ENCODE measurements around the gene ATP9A.

ATP9A gene

DNA sequence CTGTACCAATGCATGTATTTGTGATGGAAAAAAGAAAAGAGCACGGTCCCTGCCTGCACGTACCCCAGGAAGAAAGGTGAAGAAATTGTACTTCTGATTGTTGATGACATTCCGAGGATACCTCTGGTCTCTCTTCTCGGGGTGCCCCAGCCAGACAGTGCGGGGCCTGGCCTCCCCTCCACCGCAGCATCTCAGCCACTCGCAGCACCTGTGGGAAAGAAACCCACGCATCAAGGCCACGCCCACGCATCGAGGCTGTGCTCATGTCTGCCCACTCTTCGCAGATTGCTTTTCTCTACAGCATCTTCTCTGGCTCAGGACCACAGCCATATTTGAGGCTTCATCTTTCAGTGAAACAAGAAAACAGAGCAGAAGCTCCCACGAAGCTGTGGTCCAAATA is 38.4 kb downstream of the ATP9A start:
- H3K14ac ChIP-seq (ENCODE audit: low read length), result no peak overlapping the region
- H3K23ac ChIP-seq (ENCODE audit: low read depth, low read length, poor library complexity), result no peak overlapping the region
- H3K27ac ChIP-seq (replicated peaks; ENCODE audit: low read length), result no peak overlapping the region
- peaks cover 0 to 2% of the 10 kb centered on the region in 2 donors for H3K9me3 ChIP-seq (replicated peaks in 1 of 2; ENCODE audit: control insufficient read depth in 2 of 2, insufficient read depth in 1 of 2, low read depth in 1 of 2, low read length in 2 of 2)
- DNase-seq (ENCODE audit: low spot score), result no peak
- H2BK120ac ChIP-seq (ENCODE audit: low read depth, low read length), result no peak overlapping the region
- no peak overlapping the region for H4K91ac ChIP-seq (ENCODE audit: low read depth, low read length, poor library complexity)
- no peak overlapping the region for H2AK5ac ChIP-seq (ENCODE audit: low read depth, low read length)
- H3K18ac ChIP-seq (ENCODE audit: low read length), result no peak overlapping the region
- no CpG with 5 or more reads among the region's 13 CpGs for WGBS, 2 donors (ENCODE audit: extremely low coverage in 2 of 2, insufficient read length in 2 of 2, insufficient replicate concordance in 1 of 2)
- H2BK15ac ChIP-seq (ENCODE audit: low read length), result no peak overlapping the region
- H2BK12ac ChIP-seq (ENCODE audit: low read length), result no peak overlapping the region
- H3K36me3 ChIP-seq (replicated peaks in 1 of 2; ENCODE audit: control insufficient read depth in 2 of 2, insufficient read depth in 2 of 2, low read length in 2 of 2), result peaks cover 0 to 12% of the 10 kb centered on the region in 2 donors
- H3K9ac ChIP-seq (ENCODE audit: low read depth, low read length, poor library complexity), result peak overlapping the region; percentile 1
- no peak overlapping the region for H2BK5ac ChIP-seq (ENCODE audit: low read length)
- no peaks in the 10 kb centered on the region for H3K27me3 ChIP-seq (ENCODE audit: control insufficient read depth in 3 of 3, insufficient read depth in 3 of 3, low read depth in 1 of 3, low read length in 3 of 3)
- H3K4me2 ChIP-seq (ENCODE audit: insufficient read depth, low read length, poor library complexity, severe bottlenecking), result no peak overlapping the region
- no peak overlapping the region for H3K4me3 ChIP-seq (ENCODE audit: low read length in 2 of 2)
- H3K79me1 ChIP-seq (ENCODE audit: low read depth, low read length), result no peaks in the 10 kb centered on the region
- H3K4ac ChIP-seq (ENCODE audit: low read length), result no peak overlapping the region
- peaks cover 4 to 7% of the 10 kb centered on the region in 2 donors for H3K4me1 ChIP-seq (ENCODE audit: control insufficient read depth in 2 of 2, insufficient read depth in 1 of 2, low read depth in 1 of 2, low read length in 2 of 2)
- no peak overlapping the region for H4K8ac ChIP-seq (ENCODE audit: low read depth, low read length)
- no peak overlapping the region for H2AFZ ChIP-seq (ENCODE audit: low read length)

DNA sequence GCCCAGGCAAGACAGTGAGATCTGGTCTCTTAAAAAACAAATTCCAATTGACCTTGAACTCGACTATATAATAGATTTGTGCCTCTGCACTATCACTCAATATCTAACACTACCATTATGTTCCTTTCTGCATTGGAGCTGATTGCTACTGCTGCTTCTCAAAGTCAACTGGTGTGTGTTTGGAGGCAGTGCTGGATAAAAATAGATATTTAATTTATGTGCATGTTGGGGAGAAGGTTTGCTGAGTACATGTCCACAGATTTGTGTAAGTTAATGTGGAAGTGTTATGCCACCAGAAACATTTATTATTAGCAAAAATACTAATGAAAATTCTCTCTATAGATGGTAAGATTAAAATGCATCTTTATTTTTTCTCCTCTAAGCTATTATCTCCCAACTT is 39.5 kb downstream of the ATP9A start:
- Histone ChIP-seq H2BK120ac (ENCODE audit: low read depth, low read length) (no peak overlapping the region), H3K18ac (ENCODE audit: low read length) (no peak overlapping the region), H3K27me3 (ENCODE audit: control insufficient read depth in 3 of 3, insufficient read depth in 3 of 3, low read depth in 1 of 3, low read length in 3 of 3) (no peaks in the 10 kb centered on the region), H3K4me1 (ENCODE audit: control insufficient read depth in 2 of 2, insufficient read depth in 1 of 2, low read depth in 1 of 2, low read length in 2 of 2) (peaks cover 4 to 7% of the 10 kb centered on the region in 2 donors), H2BK15ac (ENCODE audit: low read length) (no peak overlapping the region), H2BK12ac (ENCODE audit: low read length) (no peak overlapping the region), H3K4me3 (ENCODE audit: low read length in 2 of 2) (no peak overlapping the region), H3K4ac (ENCODE audit: low read length) (no peak overlapping the region), H3K14ac (ENCODE audit: low read length) (no peak overlapping the region), H2AK5ac (ENCODE audit: low read depth, low read length) (no peak overlapping the region), H3K27ac (replicated peaks; ENCODE audit: low read length) (no peak overlapping the region), H2BK5ac (ENCODE audit: low read length) (no peak overlapping the region), H3K23ac (ENCODE audit: low read depth, low read length, poor library complexity) (no peak overlapping the region), H3K9ac (ENCODE audit: low read depth, low read length, poor library complexity) (no peak overlapping the region), H4K91ac (ENCODE audit: low read depth, low read length, poor library complexity) (no peak overlapping the region), H4K8ac (ENCODE audit: low read depth, low read length) (no peak overlapping the region), H3K79me1 (ENCODE audit: low read depth, low read length) (no peaks in the 10 kb centered on the region), H2AFZ (ENCODE audit: low read length) (no peak overlapping the region), H3K36me3 (replicated peaks in 1 of 2; ENCODE audit: control insufficient read depth in 2 of 2, insufficient read depth in 2 of 2, low read length in 2 of 2) (peaks cover 0 to 18% of the 10 kb centered on the region in 2 donors), H3K4me2 (ENCODE audit: insufficient read depth, low read length, poor library complexity, severe bottlenecking) (no peak overlapping the region), H3K9me3 (replicated peaks in 1 of 2; ENCODE audit: control insufficient read depth in 2 of 2, insufficient read depth in 1 of 2, low read depth in 1 of 2, low read length in 2 of 2) (peaks cover 0 to 2% of the 10 kb centered on the region in 2 donors)
- DNase-seq (ENCODE audit: low spot score), result no peak
- no CpG with 5 or more reads among the region's 1 CpG for WGBS, 2 donors (ENCODE audit: extremely low coverage in 2 of 2, insufficient read length in 2 of 2, insufficient replicate concordance in 1 of 2)

DNA sequence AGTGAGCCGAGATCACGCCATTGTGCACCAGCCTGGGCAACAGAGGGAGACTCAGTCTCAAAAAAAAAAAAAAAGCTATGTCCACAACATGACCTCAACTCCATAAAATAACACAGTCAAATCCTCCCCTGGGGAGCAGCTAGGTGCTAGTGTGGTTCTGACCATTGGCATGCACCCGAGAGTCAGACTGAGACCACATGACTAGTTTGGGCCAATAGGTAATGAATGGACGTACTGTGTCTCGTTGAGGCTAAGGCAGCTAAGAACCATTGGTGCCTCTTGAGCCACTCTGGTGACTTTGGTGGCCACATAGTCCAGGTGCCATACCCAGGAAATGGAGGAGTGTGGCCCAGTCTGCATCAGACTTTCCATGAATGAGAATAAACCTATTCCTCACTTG is 40.3 kb downstream of the ATP9A start:
- H2AK5ac ChIP-seq (ENCODE audit: low read depth, low read length), result no peak overlapping the region
- no peak overlapping the region for H3K14ac ChIP-seq (ENCODE audit: low read length)
- no peak overlapping the region for H4K8ac ChIP-seq (ENCODE audit: low read depth, low read length)
- H4K91ac ChIP-seq (ENCODE audit: low read depth, low read length, poor library complexity), result no peak overlapping the region
- H3K27me3 ChIP-seq (ENCODE audit: control insufficient read depth in 3 of 3, insufficient read depth in 3 of 3, low read depth in 1 of 3, low read length in 3 of 3), result no peaks in the 10 kb centered on the region
- H2BK12ac ChIP-seq (ENCODE audit: low read length), result no peak overlapping the region
- H3K4me3 ChIP-seq (ENCODE audit: low read length in 2 of 2), result no peak overlapping the region
- peaks cover 0 to 2% of the 10 kb centered on the region in 2 donors for H3K9me3 ChIP-seq (replicated peaks in 1 of 2; ENCODE audit: control insufficient read depth in 2 of 2, insufficient read depth in 1 of 2, low read depth in 1 of 2, low read length in 2 of 2)
- no peak overlapping the region for H3K18ac ChIP-seq (ENCODE audit: low read length)
- H3K4me2 ChIP-seq (ENCODE audit: insufficient read depth, low read length, poor library complexity, severe bottlenecking), result no peak overlapping the region
- no CpG with 5 or more reads among the region's 5 CpGs for WGBS, 2 donors (ENCODE audit: extremely low coverage in 2 of 2, insufficient read length in 2 of 2, insufficient replicate concordance in 1 of 2)
- H3K4ac ChIP-seq (ENCODE audit: low read length), result no peak overlapping the region
- no peak overlapping the region for H3K27ac ChIP-seq (replicated peaks; ENCODE audit: low read length)
- H2BK5ac ChIP-seq (ENCODE audit: low read length), result no peak overlapping the region
- no peak overlapping the region for H2BK120ac ChIP-seq (ENCODE audit: low read depth, low read length)
- H2AFZ ChIP-seq (ENCODE audit: low read length), result no peak overlapping the region
- H3K9ac ChIP-seq (ENCODE audit: low read depth, low read length, poor library complexity), result no peak overlapping the region
- H3K4me1 ChIP-seq (ENCODE audit: control insufficient read depth in 2 of 2, insufficient read depth in 1 of 2, low read depth in 1 of 2, low read length in 2 of 2), result peaks cover 4 to 7% of the 10 kb centered on the region in 2 donors
- DNase-seq (ENCODE audit: low spot score), result no peak
- peaks cover 0 to 18% of the 10 kb centered on the region in 2 donors for H3K36me3 ChIP-seq (replicated peaks in 1 of 2; ENCODE audit: control insufficient read depth in 2 of 2, insufficient read depth in 2 of 2, low read length in 2 of 2)
- no peak overlapping the region for H2BK15ac ChIP-seq (ENCODE audit: low read length)
- no peaks in the 10 kb centered on the region for H3K79me1 ChIP-seq (ENCODE audit: low read depth, low read length)
- no peak overlapping the region for H3K23ac ChIP-seq (ENCODE audit: low read depth, low read length, poor library complexity)

DNA sequence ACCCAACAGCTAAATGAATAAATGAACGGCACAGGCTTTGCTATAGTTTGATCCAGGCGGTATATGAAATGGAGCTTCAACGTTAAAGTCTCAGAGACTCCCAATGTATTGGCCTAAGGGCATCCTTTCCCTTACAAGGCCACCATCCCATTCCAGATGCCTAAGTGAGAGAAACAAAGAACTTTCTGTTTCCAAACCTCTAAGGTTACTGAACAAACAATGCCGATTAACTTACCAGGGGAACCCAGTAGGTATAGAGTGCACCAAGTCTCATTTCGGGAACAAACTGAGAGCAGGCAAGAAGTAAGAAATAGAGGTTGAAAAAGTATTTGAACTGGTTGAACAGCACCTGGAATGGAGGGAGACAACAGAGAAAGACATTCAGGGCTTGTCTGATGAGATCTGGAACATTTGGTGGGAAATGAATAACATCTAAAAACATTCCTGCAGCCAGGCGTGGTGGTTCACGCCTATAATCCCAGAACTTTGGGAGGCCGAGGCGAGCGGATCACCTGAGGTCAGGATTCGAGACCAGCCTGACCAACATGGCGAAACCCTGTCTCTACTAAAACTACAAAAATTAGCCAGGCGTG is 42.5 kb downstream of the ATP9A start:
- Histone ChIP-seq H3K4ac (ENCODE audit: low read length) (no peak overlapping the region), H3K4me1 (ENCODE audit: control insufficient read depth in 2 of 2, insufficient read depth in 1 of 2, low read depth in 1 of 2, low read length in 2 of 2) (peaks cover 0 to 2% of the 10 kb centered on the region in 2 donors), H2BK15ac (ENCODE audit: low read length) (no peak overlapping the region), H3K27me3 (ENCODE audit: control insufficient read depth in 3 of 3, insufficient read depth in 3 of 3, low read depth in 1 of 3, low read length in 3 of 3) (no peaks in the 10 kb centered on the region), H2BK5ac (ENCODE audit: low read length) (no peak overlapping the region), H3K9me3 (replicated peaks in 1 of 2; ENCODE audit: control insufficient read depth in 2 of 2, insufficient read depth in 1 of 2, low read depth in 1 of 2, low read length in 2 of 2) (no peaks in the 10 kb centered on the region), H3K27ac (replicated peaks; ENCODE audit: low read length) (no peak overlapping the region), H3K14ac (ENCODE audit: low read length) (no peak overlapping the region), H3K36me3 (replicated peaks in 1 of 2; ENCODE audit: control insufficient read depth in 2 of 2, insufficient read depth in 2 of 2, low read length in 2 of 2) (peaks cover 0 to 20% of the 10 kb centered on the region in 2 donors), H3K23ac (ENCODE audit: low read depth, low read length, poor library complexity) (no peak overlapping the region), H3K4me2 (ENCODE audit: insufficient read depth, low read length, poor library complexity, severe bottlenecking) (no peak overlapping the region), H2AFZ (ENCODE audit: low read length) (no peak overlapping the region), H2BK12ac (ENCODE audit: low read length) (no peak overlapping the region), H3K18ac (ENCODE audit: low read length) (no peak overlapping the region), H2AK5ac (ENCODE audit: low read depth, low read length) (no peak overlapping the region), H4K8ac (ENCODE audit: low read depth, low read length) (no peak overlapping the region), H3K4me3 (ENCODE audit: low read length in 2 of 2) (no peak overlapping the region), H3K9ac (ENCODE audit: low read depth, low read length, poor library complexity) (no peak overlapping the region), H2BK120ac (ENCODE audit: low read depth, low read length) (no peak overlapping the region), H3K79me1 (ENCODE audit: low read depth, low read length) (no peaks in the 10 kb centered on the region), H4K91ac (ENCODE audit: low read depth, low read length, poor library complexity) (no peak overlapping the region)
- WGBS, 2 donors (ENCODE audit: extremely low coverage in 2 of 2, insufficient read length in 2 of 2, insufficient replicate concordance in 1 of 2), result no CpG with 5 or more reads among the region's 13 CpGs
- DNase-seq (ENCODE audit: low spot score), result no peak
